ENCODE data around the gene TYRO3. TPM values are rescaled to one million over a fixed set of nuclear protein-coding genes. Genes with fewer than 3 reads are reported as not detected.

TYRO3 gene
- total and polyA plus RNA-seq, 2 of the 13 experiments (the other 11 are each of a cell fraction or from before 2014, with no cell fraction given): 24.0 to 43.6 TPM

DNA sequence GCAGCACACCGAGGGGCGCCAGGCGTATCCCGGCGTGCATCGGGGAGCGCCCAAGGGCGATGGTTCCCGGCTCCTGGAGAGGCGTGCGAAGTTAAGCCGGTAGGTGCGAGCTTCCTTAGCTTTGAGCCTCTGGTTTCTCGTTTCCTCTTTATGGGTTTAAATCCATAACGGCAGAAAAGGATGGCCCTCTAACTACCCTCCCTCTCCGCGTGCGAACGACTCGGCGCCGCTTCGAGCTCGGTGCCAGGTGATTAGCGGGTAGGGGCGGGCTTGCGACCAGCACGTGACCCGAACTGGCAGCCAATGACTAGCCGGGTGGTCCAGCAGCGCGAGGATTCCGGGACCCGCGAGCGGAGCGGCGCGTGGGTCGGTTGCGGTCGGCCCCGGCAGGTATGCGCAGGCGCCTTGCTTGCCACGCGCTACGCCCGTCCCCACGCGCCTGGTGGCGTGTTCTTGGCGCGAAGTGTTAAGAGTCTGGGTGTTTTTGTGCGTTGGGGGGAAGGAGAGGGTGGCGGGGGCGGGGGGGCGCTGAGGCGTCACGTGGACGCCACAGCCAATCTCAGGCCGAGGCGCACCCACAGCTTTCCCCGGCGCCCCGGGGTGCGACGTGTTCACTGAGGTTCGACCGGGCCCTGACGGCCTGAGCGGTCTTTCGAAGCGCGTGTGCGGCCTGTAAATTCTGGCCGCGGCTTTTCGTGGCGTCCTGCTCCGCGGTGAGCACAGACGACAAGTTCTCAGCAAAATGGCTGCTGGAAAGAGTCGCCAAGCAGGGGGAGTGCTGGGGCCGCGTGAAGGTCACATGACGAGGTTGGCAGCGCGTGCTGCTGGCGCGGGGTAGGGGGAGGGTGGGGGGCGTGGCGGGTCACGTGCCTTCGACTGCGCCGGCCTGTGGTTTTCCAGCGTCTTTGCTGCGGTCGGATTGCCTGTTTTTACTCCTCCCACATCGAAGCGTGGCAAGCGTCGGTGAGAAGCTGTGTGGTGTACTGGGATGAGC lies 62.5 kb downstream of the TYRO3 start (continued):
- peak; percentile 70; the same call in 1 of the 2 replicates for TF ChIP-seq AFF4 (CRISPR knock-in tag; IDR thresholded peaks at IDR 0.05)
- no peak for TF ChIP-seq KLF9 (CRISPR knock-in tag; IDR thresholded peaks at IDR 0.05; ENCODE audit: low read depth)
- peak; percentile 90 for TF ChIP-seq KAT8 (CRISPR knock-in tag; IDR thresholded peaks at IDR 0.05)
- TF ChIP-seq RARA (CRISPR knock-in tag; IDR thresholded peaks at IDR 0.05): peak; percentile 56
- peak; percentile 73 for TF ChIP-seq ZNF660 (CRISPR knock-in tag; IDR thresholded peaks at IDR 0.05; ENCODE audit: borderline replicate concordance, low read depth)
- TF ChIP-seq, protein P1, sequence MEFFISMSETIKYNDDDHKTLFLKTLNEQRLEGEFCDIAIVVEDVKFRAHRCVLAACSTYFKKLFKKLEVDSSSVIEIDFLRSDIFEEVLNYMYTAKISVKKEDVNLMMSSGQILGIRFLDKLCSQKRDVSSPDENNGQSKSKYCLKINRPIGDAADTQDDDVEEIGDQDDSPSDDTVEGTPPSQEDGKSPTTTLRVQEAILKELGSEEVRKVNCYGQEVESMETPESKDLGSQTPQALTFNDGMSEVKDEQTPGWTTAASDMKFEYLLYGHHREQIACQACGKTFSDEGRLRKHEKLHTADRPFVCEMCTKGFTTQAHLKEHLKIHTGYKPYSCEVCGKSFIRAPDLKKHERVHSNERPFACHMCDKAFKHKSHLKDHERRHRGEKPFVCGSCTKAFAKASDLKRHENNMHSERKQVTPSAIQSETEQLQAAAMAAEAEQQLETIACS (CRISPR knock-in tag; IDR thresholded peaks at IDR 0.05): peak; percentile 61; the same call in 1 of the 2 replicates
- TF ChIP-seq, protein P2, sequence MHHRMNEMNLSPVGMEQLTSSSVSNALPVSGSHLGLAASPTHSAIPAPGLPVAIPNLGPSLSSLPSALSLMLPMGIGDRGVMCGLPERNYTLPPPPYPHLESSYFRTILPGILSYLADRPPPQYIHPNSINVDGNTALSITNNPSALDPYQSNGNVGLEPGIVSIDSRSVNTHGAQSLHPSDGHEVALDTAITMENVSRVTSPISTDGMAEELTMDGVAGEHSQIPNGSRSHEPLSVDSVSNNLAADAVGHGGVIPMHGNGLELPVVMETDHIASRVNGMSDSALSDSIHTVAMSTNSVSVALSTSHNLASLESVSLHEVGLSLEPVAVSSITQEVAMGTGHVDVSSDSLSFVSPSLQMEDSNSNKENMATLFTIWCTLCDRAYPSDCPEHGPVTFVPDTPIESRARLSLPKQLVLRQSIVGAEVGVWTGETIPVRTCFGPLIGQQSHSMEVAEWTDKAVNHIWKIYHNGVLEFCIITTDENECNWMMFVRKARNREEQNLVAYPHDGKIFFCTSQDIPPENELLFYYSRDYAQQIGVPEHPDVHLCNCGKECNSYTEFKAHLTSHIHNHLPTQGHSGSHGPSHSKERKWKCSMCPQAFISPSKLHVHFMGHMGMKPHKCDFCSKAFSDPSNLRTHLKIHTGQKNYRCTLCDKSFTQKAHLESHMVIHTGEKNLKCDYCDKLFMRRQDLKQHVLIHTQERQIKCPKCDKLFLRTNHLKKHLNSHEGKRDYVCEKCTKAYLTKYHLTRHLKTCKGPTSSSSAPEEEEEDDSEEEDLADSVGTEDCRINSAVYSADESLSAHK (CRISPR knock-in tag; IDR thresholded peaks at IDR 0.05; ENCODE audit: borderline replicate concordance): peak; percentile 93; the same call in 1 of the 2 replicates
- TF ChIP-seq, protein P3, sequence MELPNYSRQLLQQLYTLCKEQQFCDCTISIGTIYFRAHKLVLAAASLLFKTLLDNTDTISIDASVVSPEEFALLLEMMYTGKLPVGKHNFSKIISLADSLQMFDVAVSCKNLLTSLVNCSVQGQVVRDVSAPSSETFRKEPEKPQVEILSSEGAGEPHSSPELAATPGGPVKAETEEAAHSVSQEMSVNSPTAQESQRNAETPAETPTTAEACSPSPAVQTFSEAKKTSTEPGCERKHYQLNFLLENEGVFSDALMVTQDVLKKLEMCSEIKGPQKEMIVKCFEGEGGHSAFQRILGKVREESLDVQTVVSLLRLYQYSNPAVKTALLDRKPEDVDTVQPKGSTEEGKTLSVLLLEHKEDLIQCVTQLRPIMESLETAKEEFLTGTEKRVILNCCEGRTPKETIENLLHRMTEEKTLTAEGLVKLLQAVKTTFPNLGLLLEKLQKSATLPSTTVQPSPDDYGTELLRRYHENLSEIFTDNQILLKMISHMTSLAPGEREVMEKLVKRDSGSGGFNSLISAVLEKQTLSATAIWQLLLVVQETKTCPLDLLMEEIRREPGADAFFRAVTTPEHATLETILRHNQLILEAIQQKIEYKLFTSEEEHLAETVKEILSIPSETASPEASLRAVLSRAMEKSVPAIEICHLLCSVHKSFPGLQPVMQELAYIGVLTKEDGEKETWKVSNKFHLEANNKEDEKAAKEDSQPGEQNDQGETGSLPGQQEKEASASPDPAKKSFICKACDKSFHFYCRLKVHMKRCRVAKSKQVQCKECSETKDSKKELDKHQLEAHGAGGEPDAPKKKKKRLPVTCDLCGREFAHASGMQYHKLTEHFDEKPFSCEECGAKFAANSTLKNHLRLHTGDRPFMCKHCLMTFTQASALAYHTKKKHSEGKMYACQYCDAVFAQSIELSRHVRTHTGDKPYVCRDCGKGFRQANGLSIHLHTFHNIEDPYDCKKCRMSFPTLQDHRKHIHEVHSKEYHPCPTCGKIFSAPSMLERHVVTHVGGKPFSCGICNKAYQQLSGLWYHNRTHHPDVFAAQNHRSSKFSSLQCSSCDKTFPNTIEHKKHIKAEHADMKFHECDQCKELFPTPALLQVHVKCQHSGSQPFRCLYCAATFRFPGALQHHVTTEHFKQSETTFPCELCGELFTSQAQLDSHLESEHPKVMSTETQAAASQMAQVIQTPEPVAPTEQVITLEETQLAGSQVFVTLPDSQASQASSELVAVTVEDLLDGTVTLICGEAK (IDR thresholded peaks at IDR 0.05): no peak
- TF ChIP-seq, protein P3 (CRISPR knock-in tag; IDR thresholded peaks at IDR 0.05): peak; percentile 94

Measured in HepG2 (cell line).